ENCODE results near the gene B3GNT3.

DNA sequence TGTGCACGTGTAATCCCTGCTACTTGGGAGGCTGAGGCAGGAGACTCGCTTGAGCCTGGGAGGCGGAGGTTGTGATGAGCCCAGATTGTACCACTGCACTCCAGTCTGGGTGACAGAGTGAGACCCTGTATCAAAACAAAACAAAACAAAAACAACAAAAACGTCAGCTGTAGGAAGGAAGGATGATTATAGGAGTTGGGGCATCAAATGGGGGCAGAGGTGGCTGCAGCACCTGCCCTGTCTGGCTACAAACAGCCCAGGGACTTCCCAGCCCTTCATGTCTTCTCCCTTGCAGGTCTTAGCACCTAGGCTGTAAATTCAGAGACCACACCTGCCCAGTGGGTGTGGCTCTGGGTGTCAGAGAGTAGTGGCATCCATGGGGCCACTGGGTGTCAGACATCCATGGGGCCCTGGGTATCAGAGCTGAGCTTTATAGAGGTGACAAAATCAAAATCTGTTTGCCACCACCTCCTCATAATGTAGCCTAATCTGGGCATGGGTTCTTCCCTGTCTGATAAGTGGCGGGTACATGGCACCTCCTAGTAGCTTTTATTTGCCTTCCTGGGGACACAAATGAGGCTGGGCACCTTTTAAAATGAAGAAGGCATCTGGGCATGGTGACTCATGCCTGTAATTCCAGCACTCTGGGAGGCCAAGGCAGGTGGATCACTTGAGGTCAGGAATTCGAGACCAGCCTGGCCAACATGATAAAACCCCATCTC is 4.7 kb upstream of the B3GNT3 start:
- TF ChIP-seq POLR2A (IDR thresholded peaks at IDR 0.05) (no peak), CTCF (IDR thresholded peaks at IDR 0.05) (no peak), EP300 (IDR thresholded peaks at IDR 0.05) (no peak)

Data from ovary (tissue), 3 donors.